HCT116 (cell line): ENCODE results near the gene BPIFB4.

ENCODE experiments used
- ATF3 ChIP-seq: IDR thresholded peaks from 2 replicates; pipeline ENCODE4 v1.6.1; 2012
- CEBPB ChIP-seq: IDR thresholded peaks from 2 replicates; pipeline ENCODE4 v1.6.1; 2012; ENCODE audit warnings: low read depth
- EGR1 ChIP-seq: IDR thresholded peaks from 2 replicates; pipeline ENCODE4 v1.6.1; 2012; ENCODE audit warnings: low read depth
- EZH2 ChIP-seq: fragments of 200-600 bp; sonication (generic); IDR thresholded peaks from 2 replicates; pipeline ENCODE4 v1.6.1; 2017; ENCODE audit warnings: antibody characterized with exemption, mixed run types
- EZH2phosphoT487 ChIP-seq: fragments of 200-600 bp; IDR thresholded peaks from 2 replicates; pipeline ENCODE4 v1.6.1; 2018; ENCODE audit warnings: antibody characterized with exemption, borderline replicate concordance
- FOSL1 ChIP-seq: IDR thresholded peaks from 2 replicates; pipeline ENCODE4 v1.6.1; 2012; ENCODE audit warnings: low read depth
- JUND ChIP-seq: IDR thresholded peaks from 2 replicates; pipeline ENCODE4 v1.6.1; 2012
- POLR2A ChIP-seq: IDR thresholded peaks from 2 replicates; pipeline ENCODE4 v1.7.0; 2011; ENCODE audit warnings: borderline replicate concordance; ENCODE audit not compliant: insufficient read depth, insufficient read length; ENCODE audit errors: extremely low read depth
- POLR2AphosphoS5 ChIP-seq: IDR thresholded peaks from 2 replicates; pipeline ENCODE4 v1.6.1; 2011; ENCODE audit warnings: mild to moderate bottlenecking, low read depth, low read length, moderate library complexity
- TF ChIP-seq, protein P1 (sequence below), 3 experiments: fragments of 200-600 bp in 1 of 3; sonication (generic) in 1 of 3; IDR thresholded peaks in 2 of 3; conservative IDR thresholded peaks in 1 of 3; 2 replicates each; pipeline ENCODE4 v1.5.1; 2012 to 2017; ENCODE audit warnings: low read depth in 2 of 3, low read length in 2 of 3, antibody characterized with exemption in 1 of 3, borderline replicate concordance in 1 of 3, control low read depth in 1 of 3, mild to moderate bottlenecking in 1 of 3, mixed read lengths in 1 of 3, mixed run types in 1 of 3, moderate library complexity in 1 of 3; ENCODE audit not compliant: insufficient read depth in 1 of 3
- TF ChIP-seq, protein P2 (sequence below): IDR thresholded peaks from 2 replicates; pipeline ENCODE4 v1.6.1; 2012
- TF ChIP-seq, protein P3 (sequence below): IDR thresholded peaks from 2 replicates; pipeline ENCODE4 v1.6.1; 2012; ENCODE audit warnings: low read depth

- TF ChIP-seq POLR2A: no peak
- TF ChIP-seq, protein P1, sequence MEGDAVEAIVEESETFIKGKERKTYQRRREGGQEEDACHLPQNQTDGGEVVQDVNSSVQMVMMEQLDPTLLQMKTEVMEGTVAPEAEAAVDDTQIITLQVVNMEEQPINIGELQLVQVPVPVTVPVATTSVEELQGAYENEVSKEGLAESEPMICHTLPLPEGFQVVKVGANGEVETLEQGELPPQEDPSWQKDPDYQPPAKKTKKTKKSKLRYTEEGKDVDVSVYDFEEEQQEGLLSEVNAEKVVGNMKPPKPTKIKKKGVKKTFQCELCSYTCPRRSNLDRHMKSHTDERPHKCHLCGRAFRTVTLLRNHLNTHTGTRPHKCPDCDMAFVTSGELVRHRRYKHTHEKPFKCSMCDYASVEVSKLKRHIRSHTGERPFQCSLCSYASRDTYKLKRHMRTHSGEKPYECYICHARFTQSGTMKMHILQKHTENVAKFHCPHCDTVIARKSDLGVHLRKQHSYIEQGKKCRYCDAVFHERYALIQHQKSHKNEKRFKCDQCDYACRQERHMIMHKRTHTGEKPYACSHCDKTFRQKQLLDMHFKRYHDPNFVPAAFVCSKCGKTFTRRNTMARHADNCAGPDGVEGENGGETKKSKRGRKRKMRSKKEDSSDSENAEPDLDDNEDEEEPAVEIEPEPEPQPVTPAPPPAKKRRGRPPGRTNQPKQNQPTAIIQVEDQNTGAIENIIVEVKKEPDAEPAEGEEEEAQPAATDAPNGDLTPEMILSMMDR (IDR thresholded peaks at IDR 0.05 in 2 of 3, conservative IDR thresholded peaks at IDR 0.05 in 1 of 3; ENCODE audit: borderline replicate concordance in 1 of 3, insufficient read depth in 1 of 3, low read depth in 2 of 3, low read length in 2 of 3): no peak
- no peak for TF ChIP-seq ATF3
- no peak for TF ChIP-seq POLR2AphosphoS5
- TF ChIP-seq JUND: no peak
- TF ChIP-seq FOSL1: no peak
- TF ChIP-seq EZH2phosphoT487: no peak
- TF ChIP-seq, protein P2, sequence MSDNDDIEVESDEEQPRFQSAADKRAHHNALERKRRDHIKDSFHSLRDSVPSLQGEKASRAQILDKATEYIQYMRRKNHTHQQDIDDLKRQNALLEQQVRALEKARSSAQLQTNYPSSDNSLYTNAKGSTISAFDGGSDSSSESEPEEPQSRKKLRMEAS: no peak
- TF ChIP-seq CEBPB: no peak
- no peak for TF ChIP-seq EZH2
- TF ChIP-seq EGR1: no peak
- TF ChIP-seq, protein P3, sequence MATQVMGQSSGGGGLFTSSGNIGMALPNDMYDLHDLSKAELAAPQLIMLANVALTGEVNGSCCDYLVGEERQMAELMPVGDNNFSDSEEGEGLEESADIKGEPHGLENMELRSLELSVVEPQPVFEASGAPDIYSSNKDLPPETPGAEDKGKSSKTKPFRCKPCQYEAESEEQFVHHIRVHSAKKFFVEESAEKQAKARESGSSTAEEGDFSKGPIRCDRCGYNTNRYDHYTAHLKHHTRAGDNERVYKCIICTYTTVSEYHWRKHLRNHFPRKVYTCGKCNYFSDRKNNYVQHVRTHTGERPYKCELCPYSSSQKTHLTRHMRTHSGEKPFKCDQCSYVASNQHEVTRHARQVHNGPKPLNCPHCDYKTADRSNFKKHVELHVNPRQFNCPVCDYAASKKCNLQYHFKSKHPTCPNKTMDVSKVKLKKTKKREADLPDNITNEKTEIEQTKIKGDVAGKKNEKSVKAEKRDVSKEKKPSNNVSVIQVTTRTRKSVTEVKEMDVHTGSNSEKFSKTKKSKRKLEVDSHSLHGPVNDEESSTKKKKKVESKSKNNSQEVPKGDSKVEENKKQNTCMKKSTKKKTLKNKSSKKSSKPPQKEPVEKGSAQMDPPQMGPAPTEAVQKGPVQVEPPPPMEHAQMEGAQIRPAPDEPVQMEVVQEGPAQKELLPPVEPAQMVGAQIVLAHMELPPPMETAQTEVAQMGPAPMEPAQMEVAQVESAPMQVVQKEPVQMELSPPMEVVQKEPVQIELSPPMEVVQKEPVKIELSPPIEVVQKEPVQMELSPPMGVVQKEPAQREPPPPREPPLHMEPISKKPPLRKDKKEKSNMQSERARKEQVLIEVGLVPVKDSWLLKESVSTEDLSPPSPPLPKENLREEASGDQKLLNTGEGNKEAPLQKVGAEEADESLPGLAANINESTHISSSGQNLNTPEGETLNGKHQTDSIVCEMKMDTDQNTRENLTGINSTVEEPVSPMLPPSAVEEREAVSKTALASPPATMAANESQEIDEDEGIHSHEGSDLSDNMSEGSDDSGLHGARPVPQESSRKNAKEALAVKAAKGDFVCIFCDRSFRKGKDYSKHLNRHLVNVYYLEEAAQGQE: no peak
These were observed 4.3 kb downstream of the BPIFB4 start for GRCh38 chr20:33083544-33084340.
